GM12872 (cell line): Measurements from ENCODE around the gene WDR62.

ENCODE experiments used
- TF ChIP-seq, protein P1 (sequence below): IDR thresholded peaks from 3 replicates; pipeline ENCODE4 v1.5.1; 2011; ENCODE audit warnings: low read depth, mild to moderate bottlenecking, low read length, moderate library complexity; ENCODE audit not compliant: insufficient read depth

WDR62 gene

DNA sequence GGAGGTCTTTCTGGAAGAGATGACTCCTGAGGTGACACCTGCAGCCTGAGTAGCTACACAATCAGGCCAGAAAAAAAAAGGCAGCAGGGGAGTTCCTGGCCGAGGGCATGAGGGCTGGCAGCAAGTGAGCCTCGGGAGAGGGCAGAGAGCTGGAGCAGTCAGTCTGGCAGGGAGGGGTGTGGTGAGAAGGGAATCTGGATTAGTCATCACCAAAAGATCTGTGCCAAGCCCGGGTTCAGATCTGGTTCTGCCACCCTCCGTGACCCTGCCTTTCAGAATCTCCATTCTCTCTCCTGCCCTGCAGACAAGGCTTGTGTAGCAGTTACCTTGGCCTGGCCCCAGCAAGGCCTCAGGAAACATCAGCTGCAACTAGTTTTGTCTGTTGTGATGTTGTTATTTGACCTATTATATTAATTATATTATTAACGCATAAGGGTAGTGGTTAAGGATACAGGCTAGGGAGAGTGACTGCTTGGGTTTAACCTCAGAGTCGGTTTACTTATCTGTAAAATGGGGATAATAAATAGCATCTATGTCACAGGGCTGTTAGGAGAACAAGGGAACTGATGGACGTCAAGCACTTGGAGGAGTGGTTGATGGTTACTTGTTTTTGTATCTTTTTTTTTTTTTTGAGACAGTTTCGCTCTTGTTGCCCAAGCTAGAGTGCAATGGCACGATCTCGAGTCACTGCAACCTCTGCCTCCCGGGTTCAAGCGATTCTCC lies 82.4 kb downstream of the WDR62 start:
- TF ChIP-seq, protein P1, sequence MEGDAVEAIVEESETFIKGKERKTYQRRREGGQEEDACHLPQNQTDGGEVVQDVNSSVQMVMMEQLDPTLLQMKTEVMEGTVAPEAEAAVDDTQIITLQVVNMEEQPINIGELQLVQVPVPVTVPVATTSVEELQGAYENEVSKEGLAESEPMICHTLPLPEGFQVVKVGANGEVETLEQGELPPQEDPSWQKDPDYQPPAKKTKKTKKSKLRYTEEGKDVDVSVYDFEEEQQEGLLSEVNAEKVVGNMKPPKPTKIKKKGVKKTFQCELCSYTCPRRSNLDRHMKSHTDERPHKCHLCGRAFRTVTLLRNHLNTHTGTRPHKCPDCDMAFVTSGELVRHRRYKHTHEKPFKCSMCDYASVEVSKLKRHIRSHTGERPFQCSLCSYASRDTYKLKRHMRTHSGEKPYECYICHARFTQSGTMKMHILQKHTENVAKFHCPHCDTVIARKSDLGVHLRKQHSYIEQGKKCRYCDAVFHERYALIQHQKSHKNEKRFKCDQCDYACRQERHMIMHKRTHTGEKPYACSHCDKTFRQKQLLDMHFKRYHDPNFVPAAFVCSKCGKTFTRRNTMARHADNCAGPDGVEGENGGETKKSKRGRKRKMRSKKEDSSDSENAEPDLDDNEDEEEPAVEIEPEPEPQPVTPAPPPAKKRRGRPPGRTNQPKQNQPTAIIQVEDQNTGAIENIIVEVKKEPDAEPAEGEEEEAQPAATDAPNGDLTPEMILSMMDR = no peak

DNA sequence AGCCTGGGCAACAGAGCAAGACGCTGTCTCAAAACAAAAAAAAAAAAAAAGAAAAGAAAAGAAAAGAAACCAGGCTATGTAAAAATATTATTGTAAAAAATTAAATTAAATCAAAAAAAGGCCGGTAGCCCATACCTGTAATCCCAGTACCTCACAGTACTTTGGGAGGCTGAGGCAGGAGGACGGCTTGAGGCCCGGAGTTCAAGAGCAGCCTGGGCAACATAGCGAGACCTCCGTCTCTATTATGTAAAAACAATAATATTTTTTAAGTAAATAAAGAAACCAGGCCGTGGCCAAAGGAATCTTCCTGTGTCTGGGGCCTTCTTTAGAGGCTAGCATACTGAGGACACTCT lies 84.4 kb downstream of the WDR62 start:
- TF ChIP-seq, protein P1 = no peak

DNA sequence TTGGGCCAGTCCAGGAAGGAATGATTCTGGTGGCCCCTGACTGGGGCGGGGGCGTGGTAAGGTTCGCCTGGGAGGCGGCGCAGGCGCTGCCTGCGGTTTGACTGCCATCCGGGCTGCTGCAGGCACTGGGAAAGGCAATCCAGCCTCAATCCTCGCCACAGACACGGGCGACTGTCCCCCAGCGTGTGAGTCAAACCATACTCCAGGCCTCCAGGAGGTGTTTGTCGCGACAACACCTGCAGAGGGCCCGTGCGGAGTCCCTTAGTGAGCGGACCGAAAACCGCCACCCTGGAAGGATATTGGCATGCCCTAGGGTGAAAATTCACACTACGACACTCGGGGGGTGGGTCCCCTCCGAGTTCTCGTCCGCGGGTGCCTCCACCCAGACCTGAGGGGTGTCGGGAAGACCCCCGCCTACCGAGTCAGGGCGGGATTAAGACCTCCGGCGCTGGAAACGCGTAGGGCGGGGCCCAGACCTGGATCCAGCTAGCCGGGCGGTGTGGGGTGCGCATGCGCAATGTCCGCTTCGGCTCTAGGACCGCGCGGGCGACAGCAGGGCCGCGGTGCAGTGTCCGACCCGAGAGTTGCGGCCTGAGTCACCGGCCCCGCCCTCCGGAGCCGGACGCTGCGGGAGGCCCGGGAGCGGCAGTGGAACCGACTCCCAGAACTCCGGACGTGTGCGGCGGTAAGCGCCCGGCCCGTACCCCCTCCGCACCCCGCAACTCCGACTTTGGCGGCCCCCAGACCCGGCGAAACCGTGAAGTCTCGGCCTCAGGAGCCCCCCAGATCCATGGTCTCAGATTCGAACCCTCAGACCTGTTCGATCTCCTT lies 85.0 kb downstream of the WDR62 start, which contains the start of gene CAPNS1:
Gene CAPNS1 (plus strand): TSS at position 594 of the 831 bp plus-strand sequence. CDS start 946 bp downstream, outside the sequence.
- TF ChIP-seq, protein P1 = peak; percentile 34; the same call in 2 of the 3 replicates

DNA sequence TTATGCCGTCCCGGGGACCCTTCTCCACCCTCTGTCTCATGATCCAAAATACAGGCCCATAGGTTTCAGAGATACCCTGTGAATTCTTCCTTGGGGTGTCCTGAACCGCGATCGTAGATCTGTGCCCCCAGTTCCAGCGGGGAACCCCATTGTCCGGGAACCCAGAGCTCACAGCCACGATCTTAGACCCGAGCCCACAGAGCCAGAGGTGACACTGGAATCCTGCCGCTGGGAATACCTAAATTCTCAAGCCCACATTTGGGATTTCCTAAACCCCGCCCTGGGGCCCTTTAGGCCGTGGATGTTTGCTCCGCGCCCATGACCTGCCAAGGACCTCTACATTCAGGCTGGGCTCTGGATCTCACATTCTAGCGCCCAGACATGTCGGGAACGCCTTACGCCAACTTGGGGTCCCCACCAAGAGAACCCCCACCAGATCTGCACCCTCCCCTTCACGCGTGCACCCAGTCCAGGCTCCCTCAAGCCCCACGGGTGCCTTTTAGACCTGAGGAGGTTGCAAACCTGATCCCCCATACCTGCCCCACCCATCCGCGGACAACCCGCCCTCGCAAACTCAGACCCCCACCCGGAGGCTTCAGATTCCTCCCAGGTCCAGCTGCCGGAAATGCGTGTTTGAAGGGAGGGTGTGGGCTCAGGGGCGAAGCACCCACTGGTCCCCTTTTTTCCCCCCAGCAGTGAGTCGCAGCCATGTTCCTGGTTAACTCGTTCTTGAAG lies 85.8 kb downstream of the WDR62 start:
- TF ChIP-seq, protein P1 = no peak

DNA sequence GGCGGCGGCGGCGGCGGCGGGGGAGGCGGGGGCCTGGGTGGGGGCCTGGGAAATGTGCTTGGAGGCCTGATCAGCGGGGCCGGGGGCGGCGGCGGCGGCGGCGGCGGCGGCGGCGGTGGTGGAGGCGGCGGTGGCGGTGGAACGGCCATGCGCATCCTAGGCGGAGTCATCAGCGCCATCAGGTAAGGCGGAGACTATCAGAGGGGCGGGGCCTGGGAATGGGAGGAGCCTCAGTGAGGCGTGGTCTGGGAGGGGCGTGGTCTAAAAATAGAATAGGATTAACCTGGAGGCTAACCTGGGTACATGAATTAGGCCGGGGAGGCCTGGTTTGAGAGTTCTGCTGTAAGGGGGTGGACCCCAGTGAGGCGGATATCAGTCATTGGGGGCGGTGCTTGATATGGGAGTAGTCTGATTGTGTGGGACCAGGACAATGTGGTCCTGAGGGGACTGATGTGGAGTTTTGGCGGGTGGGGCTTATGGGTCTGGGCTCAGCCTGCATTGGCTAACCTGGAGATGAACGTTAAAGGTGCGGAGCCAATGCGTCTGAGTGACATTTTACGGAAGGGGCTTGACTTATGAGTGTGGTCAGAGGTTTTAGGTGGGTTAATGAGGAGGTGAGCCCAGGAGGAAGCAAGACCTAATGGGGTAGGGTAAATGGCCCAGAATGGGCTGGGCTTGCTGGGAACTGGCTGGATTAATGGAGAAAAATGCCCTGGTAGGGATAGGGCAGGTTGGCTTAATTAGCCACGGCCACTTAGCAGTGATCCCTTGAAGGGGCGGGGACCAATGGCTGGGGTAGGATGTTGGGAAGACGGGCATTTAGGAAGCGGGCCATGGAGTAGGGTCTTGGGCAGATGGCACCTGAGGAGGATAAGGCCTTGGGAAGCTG lies 86.6 kb downstream of the WDR62 start:
- TF ChIP-seq, protein P1 = no peak

DNA sequence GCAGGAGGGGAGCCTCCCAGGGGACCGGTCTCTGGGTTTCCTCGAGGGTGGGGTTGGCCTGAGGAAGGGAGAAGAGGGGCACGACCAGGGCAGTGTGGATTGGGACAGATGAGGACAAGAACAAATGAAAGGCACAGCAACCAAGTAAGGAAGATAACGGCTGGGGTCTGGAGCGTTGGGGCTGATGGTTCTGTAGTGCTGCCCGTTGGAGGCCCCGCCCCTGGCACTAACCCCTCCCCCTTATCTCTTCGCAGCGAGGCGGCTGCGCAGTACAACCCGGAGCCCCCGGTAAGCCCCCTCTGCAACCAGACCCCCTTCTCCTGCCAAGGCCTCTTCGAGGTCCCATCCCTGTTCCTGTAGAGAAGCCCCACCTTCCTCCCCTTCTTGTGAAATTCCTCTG lies 87.3 kb downstream of the WDR62 start:
- TF ChIP-seq, protein P1 = no peak
